Cerebellar cortex (tissue), 1 donor: ENCODE measurements around the gene FGGY.

Experiments
- DNase-seq: peaks from one replicate; pipeline ENCODE4 v3.0.0-alpha.2; 2015; ENCODE audit warnings: low spot score

The FGGY gene

GRCh38 chr1:59315529-59316463, 18.9 kb downstream of the FGGY start:
- no peak for DNase-seq

GRCh38 chr1:59316497-59317128, 19.7 kb downstream of the FGGY start:
- DNase-seq: no peak

GRCh38 chr1:59317343-59317742, 20.4 kb downstream of the FGGY start:
- no peak for DNase-seq

GRCh38 chr1:59317780-59318179, 20.9 kb downstream of the FGGY start:
- peak; percentile 30 for DNase-seq

- DNase-seq: no peak
Observed at GRCh38 chr1:59318271-59318860, 21.5 kb downstream of the FGGY start.

- no peak for DNase-seq
Observed at GRCh38 chr1:59322394-59322793, 25.5 kb downstream of the FGGY start.

- DNase-seq: no peak
Observed at GRCh38 chr1:59322814-59323213, 25.9 kb downstream of the FGGY start.

GRCh38 chr1:59323879-59324278, 27.0 kb downstream of the FGGY start:
- DNase-seq: no peak

GRCh38 chr1:59328353-59328752, 31.5 kb downstream of the FGGY start:
- no peak for DNase-seq

- no peak for DNase-seq
Observed at GRCh38 chr1:59329412-59330053, 32.6 kb downstream of the FGGY start.

GRCh38 chr1:59331686-59332620, 35.1 kb downstream of the FGGY start:
- no peak for DNase-seq

- DNase-seq: no peak
Observed at GRCh38 chr1:59332983-59333382, 36.1 kb downstream of the FGGY start.

GRCh38 chr1:59333626-59334277, 36.9 kb downstream of the FGGY start:
- no peak for DNase-seq

- DNase-seq: no peak
Observed at GRCh38 chr1:59340411-59341307, 43.8 kb downstream of the FGGY start.

- DNase-seq: no peak
Observed at GRCh38 chr1:59342801-59343575, 46.1 kb downstream of the FGGY start.

GRCh38 chr1:59343576-59343840, 46.6 kb downstream of the FGGY start:
- no peak for DNase-seq

GRCh38 chr1:59345221-59345620, 48.3 kb downstream of the FGGY start:
- DNase-seq: no peak

GRCh38 chr1:59346429-59346828, 49.5 kb downstream of the FGGY start:
- no peak for DNase-seq

- DNase-seq: no peak
Observed at GRCh38 chr1:59349101-59349500, 52.2 kb downstream of the FGGY start.
